GM18498 (cell line): ENCODE data around the gene SLC38A8.

Experiments used
- ATAC-seq: cut with Tn5 transposase; IDR thresholded peaks from one replicate; pipeline ENCODE4 v1.9.1; 2021; ENCODE audit warnings: mild to moderate bottlenecking, moderate library complexity; ENCODE audit not compliant: unreplicated experiment

The SLC38A8 gene

DNA sequence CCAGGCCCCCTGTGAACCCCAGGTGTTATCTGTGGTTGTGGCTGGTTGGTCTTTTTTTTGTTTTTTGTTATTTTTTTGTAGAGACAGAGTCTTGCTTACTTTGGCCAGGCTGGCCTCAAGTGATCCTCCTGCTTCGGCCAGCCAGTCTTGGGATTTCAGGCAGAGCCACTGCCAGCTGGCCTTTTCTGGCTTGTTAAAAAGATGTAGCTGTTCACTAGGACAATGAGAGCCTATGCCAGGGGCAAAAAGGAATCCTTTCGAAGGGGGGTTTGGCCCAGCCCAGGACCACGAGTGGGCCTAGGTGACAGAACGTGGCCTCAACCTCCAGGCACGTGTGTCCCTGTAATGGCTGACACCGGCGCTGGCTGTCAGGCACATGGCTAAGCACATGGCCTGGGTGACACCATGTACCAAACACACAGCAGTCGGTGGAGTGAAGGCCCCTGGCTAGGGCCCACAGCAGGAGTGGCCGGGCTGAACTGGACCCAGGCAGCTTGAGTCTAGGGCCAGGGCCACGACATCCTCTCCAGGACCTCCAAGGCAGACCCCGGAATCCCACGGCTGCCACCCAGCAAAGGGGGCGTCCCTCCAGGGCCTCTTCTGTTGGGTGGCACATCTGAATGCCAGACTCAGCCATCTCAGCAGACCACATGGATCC, 6.9 kb upstream of the SLC38A8 start:
- ATAC-seq = no peak

DNA sequence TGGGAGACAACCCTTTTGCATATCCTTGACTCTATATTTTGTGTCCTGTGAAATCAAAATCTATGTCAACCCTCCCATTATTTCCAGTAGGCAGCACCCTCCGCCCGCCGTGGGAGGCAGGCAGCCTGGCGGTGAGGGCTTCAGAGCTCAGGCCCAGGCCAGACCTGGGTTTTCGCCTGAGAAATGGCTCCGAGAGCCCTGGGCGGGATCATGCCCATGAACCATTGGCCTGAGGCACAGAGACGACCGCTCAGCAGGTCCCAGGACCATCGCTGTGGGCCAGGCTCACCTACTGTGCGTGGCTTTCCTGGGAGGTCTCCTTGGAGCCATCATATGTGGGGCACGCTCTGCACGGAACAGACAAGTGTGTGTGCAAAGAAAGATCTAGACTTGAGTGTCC, 6.3 kb upstream of the SLC38A8 start:
- no peak for ATAC-seq

DNA sequence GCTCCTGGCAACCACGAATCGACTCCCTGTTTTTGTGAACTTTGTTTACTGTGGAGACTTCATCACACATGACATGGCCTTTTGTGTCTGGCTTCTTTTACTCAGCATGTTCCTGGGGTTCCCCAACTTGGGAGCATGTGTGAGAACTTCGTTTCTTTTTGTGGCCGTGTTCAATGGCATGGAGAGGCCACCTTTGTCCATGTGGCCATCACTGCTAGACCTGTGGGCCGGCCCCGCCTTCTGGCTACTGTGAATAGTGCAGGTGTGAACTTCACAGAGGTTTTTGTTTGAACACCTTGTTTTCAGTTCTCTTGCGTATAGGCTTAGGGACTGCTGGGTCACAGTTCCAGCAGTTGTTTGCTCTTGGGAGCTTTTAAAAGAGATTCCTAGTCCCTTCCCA, 5.7 kb upstream of the SLC38A8 start:
- ATAC-seq = no peak

DNA sequence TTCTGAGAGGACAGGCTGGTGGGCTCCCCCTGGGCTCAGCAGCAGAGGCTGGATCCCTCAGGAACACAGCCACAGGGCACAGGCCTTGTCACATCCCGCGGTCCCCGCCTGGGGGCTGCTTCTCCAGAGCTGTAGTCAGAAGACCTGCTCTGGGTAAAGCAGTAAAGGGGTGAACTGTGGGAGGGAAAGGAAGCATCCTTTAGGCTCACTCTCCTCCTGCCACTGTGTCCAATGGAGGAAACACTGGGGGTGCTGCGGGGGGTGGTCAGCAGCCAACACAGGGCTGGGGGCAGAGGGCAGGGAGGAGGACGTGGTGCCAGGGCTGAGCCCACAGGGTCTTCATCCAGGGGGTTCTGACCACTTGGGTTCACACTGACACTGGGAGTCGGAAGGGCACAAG, 5.0 kb upstream of the SLC38A8 start:
- ATAC-seq = no peak

DNA sequence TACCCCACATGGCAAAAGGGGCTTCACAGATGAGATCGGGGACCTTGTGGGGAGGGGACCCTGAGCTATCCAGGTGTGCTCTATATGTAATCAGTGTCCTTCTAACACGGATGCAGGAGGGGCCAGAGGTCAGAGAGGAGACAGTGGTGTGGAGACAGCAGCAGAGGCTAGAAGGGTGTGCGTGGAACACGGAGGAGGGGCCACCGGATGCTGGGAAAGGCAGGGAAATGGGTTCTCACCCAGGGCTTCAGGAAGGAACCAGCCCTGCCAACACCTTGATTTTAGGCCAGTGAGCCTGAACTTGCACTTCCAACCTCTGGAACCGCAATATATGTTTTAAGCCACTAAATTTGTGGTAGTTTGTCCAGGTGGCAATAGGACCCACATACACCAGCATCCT, 4.6 kb upstream of the SLC38A8 start:
- ATAC-seq = no peak

DNA sequence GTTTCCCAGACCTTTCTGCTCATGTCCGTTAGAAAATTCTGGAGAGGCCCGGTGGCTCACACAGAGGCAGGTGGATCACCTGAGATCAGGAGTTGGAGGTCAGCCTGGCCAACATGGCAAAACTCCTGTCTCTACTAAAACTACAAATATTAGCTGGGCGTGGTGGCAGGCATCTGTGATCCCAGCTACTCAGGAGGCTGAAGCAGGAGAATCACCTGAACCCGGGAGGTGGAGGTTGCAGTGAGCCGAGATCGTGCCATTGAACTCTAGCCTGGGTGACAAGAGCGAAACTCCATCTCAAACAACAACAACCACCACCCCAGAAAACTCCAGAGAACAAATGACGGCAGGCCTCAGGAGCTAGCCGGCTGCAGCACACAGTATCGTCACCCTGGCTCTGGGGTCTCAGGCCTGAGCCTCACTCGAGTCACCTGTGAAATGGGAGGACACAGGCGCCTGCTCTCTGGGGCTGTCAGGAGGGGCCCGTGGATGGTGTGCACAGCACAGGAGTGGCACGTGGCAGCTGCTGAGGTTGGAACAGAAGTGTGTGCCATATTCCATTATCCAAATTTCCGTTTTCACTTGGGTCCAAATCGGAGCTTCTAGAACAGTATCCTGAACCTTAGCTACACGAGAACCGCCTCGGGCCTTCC, 3.3 kb upstream of the SLC38A8 start:
- no peak for ATAC-seq

DNA sequence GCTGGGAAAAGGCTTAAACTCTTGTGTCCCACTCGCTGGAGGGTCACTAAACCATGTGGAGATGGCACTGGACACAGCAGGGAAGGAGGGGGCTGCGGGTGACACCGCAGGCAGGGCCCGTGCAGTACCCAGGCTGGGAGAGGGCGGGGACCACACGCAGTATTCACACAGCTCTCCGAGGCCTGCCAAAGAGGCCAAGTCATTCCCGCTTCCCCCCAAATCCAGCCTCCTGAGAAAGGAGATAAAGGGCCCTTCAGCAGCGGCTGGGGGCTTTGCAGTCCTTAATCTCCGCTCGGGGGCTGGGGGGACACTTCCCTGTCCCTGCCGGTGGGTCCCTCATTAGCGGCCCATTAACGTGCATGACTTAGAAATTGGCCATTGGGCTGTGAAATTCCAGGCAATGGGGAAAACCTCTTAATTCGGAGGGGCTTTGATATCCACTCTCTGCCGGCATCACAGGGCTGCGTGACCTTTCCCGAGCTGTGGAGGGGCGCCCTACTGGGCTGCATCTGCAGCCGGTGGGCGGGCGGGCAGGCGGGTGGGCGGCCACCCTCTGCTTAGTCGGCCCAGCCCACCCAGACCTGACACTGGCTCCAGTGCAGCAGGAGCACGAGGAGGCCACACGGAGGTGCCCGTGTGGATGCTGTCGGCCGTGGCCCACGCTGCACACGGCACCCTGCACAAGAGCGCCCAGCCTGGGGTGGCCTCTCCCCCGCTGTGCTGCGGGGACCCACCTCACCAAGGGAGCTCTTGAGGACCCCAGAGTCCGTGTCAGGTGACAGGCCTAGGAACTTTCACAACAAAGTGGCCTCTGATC, 2.6 kb upstream of the SLC38A8 start:
- no peak for ATAC-seq

DNA sequence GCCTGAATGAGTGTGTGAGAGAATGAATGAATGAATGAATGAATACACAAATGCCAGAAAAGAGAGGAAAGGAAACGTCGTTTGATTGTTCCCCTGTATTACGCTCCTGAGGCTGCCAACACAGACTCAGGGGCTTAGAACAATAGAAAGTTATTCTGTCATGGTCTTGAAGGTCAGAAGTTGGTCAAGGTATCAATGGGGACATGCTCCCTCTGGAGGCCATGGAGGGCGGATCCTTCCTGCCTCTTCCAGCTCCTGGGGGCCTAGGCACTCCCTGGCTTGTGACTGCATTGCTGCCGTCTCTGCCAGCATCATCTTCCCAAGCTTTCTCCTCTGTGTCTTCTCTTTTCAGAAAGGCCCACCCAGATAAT, 1.5 kb upstream of the SLC38A8 start:
- ATAC-seq = no peak

DNA sequence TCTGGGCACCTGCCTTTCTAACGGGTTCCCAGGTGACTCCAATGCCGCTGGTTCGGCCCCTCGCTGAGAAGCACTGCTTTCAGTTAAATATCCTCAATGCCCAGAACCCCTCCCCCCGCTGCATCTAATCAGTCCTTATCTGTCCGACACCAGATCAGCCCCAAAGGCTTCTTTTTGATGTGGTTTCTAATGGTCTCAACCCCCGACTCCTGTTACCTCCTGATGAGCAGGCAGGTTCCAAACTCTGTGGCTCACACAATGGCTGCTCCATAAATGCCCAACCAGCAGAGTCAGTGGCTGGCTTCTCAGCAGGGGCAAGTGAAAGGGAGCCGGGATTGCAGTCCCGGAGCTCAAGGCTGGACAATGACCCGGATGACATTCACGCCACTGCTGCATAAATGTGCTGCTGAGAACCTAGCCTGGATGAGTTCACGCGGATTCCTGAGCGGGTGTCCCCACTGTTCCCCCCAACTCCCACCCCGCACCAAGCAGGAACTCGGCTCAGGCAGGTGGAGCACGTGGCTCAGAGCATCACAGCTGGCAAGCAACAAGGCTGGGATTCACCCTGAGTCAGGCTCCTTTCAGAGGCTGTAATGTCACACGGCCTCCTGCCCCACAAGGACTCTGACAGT, 1.0 kb upstream of the SLC38A8 start:
- no peak for ATAC-seq

DNA sequence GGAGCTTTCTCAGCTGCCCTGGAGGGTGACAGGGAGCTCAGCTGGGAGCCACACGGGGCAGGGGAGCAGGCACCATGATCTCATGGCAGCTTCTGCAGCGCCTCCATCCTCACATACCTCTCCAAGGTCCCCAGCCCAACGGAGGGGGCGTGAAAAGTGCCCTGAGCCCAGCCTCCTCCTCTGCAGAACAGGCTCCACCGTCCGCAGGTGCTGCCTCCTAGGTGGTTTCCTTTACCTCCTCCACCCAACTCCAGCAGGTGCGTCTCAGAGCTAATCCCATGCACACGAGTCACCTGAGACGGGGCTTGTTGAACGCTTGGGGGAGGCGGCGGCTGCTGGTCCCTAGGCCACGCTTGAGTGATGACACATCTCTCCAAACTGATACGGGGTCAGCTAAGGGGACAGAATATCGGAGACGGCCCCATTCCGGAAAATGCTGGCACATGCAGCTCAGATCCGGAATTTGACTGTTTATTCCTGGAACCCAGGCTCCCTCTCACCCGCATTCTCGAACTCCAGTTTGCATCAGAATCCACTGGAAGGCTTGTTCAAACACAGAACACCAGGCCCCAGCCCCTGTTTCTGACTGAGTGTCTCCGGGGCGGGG, 387 bp upstream of the SLC38A8 start:
- ATAC-seq = no peak

DNA sequence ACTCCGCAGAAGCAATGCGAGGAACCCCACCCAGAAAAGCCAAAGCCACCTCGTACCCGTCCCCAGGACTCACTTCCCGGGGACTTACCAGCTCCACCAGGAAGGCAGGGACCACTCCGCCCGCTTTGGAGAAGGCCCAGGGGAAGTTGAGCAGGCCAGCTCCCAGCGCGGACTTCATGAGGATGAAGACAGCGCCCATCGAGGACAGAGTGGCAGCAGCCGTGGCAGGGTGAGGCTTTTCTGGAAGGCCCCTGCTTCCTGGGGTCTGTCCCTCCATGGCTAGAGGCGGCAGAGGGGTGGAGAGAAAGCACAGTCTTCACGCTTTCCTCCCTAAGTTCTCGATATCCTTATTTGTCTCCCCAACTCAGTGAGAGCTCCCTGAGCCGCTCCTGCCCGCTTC, 714 bp downstream of the SLC38A8 start:
- ATAC-seq = no peak

DNA sequence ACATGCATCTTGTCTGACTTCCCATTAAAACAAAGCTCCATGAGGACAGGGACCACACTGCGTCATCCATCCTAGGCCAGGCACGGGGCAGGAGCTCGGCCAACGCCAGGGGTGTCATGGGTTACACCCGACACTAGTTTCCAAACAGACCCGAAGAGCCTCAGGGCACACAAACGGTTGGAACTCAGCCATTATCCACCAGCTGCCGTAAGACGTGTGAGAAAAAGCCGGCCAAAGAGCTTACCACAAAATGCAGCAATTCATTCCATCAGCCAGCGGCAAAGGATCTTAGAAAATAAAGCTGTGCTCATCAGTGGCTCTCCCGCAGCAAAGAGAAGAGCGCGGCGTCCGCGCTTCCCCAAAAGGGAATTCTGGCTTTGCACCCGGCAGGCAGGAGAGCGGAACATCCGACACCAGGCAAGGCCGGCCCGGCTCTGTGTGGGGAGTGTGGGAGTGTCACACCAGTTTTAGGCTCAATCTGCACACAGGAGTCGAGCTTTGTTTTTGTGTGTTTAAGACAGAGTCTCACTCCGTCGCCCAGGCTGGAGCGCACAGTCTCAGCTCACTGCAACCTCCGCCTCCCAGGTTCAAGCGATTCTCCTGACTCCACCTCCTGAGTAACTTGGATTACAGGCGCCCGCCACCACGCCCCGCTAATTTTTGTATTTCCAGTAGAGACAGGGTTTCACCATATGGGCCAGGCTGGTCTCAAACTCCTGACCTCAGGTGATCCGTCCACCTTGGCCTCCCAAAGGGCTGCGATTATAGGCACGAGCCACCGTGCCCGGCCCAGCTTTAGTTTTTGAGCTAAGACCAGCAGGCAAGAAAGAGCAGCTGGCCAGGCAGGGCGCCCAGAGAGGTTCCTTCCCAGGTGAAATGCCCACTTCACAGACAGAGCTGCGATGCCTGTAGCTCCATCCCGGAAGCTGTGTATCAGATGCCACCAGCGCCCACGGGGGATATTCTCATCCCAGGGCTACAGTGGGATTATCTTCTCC, 1.5 kb downstream of the SLC38A8 start:
- ATAC-seq = no peak

DNA sequence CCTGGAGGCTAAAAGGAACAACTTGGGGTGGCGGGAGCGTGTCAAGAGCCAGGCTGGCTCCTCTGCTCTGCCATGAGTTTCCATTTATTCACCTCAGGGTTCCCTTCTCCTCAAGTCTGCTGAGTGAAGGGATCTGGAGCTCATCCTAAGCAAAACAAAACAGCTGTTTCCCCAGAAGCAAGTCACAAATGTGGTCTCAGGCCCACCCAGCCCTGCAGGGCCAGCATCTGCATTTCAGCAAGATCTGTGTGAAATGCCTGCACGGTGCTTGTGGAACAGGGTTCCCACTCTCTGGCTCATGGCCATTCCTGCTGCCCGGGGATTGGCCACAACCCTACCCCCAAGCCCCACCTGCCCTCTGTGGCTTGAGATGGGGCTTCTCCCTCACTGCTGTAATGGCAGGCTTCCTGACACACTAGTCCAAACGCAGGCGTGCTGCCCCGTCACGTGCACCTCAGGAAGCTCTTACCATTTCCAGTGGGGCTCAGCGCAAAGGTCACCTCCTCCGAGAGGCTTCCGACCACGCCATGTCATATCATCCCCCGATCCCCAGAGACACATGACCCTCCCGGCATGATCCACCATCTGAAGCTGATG, 2.3 kb downstream of the SLC38A8 start:
- no peak for ATAC-seq

DNA sequence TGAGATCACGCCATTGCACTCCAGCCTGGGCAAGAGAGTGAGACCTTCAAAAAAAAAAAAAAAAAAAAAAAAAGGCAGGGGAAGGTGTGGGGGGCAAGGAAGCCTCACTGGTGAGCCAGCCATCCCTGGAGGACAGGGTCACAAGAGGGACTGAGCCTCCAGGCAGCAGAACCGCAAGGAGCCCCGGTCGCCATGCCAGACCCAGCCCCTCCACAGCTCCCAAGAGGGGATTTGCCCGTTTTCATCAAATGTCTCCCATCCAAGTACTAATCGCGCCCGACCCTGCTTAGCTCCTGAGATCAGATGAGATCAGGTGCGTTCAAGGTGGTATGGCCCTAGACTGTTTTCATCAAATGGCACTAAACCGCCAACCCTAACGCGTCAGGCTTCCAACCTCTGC, 2.9 kb downstream of the SLC38A8 start:
- no peak for ATAC-seq

DNA sequence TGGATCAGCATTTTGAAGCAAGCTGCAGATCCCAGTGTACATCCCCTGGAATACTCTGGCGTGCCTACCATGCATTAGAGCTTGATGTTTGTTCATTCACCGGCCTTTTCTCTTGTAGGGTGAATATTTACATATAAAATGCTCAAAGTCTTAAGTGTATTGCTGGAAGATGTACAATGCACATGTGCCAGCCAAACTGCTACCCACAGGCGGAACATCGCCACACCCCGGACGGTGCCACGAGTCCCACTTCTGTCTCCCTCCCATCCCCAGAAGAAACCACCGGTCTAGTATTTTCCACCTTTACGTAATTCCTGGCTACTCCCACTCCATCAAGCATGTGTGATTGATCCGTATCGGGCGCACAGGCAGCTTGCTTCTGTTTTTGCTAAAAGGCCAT, 4.1 kb downstream of the SLC38A8 start:
- ATAC-seq = no peak

DNA sequence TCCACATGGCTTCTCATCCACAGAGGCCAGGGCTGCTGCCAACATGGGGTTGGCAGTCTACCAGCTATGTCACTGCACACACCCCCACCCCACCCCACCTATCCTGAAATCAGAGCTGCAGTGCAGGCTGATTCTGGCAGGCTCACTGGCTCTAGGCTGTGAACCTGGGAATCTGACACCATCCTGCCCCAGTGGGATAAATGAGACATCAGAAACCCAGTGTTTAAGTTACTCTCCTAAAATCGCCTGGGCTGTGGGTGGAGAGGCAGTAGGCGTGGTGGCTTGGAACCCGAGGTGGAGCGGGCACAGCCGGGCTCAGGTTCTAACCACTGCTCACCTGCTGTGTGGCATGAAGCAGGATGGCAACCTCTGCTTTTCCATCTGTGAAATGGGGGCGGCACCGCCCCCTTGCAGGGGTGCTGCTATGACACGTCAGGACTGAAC, 5.6 kb downstream of the SLC38A8 start:
- ATAC-seq = no peak

DNA sequence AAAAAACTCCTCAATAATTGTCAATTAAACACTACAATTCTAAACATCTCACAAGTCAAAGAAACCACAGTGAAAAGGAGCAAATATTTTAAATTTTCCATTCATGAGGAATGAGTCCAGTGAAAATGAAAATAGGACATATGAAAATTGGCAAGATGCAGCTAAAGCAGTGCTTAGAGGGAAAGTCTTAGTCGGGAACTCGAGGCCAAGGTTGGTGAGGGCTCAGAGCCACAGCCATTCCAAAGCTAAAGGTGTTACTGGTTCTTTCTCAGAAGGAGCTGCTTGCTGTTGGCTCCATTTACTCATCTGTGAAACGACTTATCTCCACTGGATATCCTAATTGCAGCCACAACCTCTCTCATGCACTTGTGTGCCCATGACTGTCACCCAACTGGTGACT, 6.5 kb downstream of the SLC38A8 start:
- ATAC-seq = no peak

DNA sequence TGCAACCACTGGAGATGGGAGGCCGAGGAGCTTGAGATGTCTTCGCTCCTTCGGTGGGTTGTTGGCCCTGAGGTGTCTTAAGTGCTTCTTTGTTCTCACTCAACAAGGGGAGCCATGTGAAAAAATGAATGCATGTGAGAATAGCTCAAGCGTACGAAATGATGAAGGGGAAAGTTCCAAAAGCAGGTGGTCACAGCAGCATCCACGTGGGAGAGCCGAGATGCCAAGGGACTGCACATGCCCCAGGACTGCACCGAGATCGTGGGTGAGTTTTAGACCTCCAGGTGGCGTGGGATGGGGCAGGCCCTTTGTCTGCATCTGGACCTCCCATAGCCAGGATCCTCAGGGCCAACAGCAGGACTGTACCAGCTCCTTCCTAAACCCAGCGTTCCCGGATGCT, 8.1 kb downstream of the SLC38A8 start:
- ATAC-seq = no peak
